ENCODE results near the gene SLC4A9. TPM values are rescaled to one million over a fixed set of nuclear protein-coding genes. Genes with fewer than 3 reads are reported as not detected.

SLC4A9 gene
- total RNA-seq, 4 donors from 2014 or later = 0.10 to 1.4 (median 0.38) TPM; not detected in 1

DNA sequence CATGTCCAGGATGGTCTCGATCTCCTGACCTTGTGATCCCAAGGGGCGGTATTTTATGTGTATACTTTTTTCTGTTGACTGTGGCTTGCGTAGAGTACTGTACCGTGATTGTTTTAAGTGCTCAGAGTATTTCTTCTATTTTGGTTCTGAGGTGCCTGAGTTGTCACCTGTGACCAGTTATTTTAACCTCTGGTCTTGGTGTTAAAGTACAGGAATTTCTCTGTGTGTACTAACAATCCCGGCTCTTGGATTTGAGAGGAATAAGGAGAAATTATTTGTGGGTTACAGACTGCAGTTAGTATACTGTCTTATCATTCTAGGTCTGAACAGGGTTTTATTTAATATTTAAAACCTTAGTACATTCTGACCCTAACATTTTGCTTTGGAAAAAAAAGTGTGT lies 43.6 kb downstream of the SLC4A9 start:
- intact Hi-C loops (cut with DNase I; ENCODE audit: low total_unique reads) = no loop called here
- no peak overlapping the region for H3K4me3 ChIP-seq (ENCODE audit: low read depth, poor library complexity, severe bottlenecking)
- TF ChIP-seq, protein P1, sequence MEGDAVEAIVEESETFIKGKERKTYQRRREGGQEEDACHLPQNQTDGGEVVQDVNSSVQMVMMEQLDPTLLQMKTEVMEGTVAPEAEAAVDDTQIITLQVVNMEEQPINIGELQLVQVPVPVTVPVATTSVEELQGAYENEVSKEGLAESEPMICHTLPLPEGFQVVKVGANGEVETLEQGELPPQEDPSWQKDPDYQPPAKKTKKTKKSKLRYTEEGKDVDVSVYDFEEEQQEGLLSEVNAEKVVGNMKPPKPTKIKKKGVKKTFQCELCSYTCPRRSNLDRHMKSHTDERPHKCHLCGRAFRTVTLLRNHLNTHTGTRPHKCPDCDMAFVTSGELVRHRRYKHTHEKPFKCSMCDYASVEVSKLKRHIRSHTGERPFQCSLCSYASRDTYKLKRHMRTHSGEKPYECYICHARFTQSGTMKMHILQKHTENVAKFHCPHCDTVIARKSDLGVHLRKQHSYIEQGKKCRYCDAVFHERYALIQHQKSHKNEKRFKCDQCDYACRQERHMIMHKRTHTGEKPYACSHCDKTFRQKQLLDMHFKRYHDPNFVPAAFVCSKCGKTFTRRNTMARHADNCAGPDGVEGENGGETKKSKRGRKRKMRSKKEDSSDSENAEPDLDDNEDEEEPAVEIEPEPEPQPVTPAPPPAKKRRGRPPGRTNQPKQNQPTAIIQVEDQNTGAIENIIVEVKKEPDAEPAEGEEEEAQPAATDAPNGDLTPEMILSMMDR (IDR thresholded peaks at IDR 0.05) = no peak
- TF ChIP-seq POLR2A (IDR thresholded peaks at IDR 0.05) = no peak
- no peak for DNase-seq (ENCODE audit: low spot score in 2 of 2)
- 69 to 71% methylated on average over 5 of the region's 5 CpGs for WGBS, 2 donors

DNA sequence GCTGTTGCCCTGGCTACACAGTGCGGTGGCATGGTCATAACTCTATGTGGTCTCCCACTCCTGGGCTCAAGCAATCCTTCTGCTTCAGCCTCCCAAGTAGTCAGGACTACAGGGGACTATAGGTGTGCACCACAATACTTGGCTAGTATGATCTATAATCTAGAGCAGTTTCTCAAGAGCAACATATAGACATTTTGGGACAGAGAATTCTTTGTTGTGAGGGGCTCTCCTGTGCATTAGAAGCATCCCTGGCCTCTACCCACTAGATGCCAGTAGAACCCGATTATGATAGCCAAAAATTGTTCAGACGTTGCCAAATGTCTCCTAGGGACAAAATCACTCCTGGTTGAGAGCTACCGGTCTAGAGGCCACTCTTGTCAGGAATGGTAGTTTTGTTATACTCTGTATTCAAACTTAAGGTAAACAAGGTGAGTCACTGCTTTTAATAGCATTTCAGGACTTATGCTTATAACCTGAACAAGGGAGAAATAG lies 48.8 kb downstream of the SLC4A9 start:
- DNase-seq (ENCODE audit: low spot score in 2 of 2) = no peak
- H3K4me3 ChIP-seq (ENCODE audit: low read depth, poor library complexity, severe bottlenecking) = no peak overlapping the region
- intact Hi-C loops (cut with DNase I; ENCODE audit: low total_unique reads) = no loop called here
- WGBS, 2 donors = 31 to 37% methylated on average over 4 of the region's 4 CpGs
- no peak for TF ChIP-seq POLR2A (IDR thresholded peaks at IDR 0.05)
- TF ChIP-seq, protein P1 (IDR thresholded peaks at IDR 0.05) = no peak

DNA sequence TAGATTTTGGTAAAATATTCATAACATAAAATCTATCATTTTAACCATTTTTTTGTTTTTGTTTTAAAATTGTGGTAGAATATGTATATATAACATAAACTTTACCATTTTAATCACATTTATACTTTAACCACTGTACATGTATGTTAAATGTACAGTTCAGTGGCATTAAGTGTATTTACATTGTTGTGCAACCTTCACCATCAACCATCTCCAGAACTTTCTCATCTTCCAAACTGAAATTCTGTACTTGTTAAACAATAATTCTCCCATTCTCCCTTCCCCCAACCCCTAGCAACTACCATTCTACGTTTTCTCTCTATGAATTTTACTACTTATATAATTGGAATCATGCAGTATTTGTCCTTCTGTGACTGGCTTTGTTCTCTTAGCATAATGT lies 53.2 kb downstream of the SLC4A9 start:
- intact Hi-C loops (cut with DNase I; ENCODE audit: low total_unique reads) = no loop called here
- TF ChIP-seq, protein P1 (IDR thresholded peaks at IDR 0.05) = no peak
- TF ChIP-seq POLR2A (IDR thresholded peaks at IDR 0.05) = no peak
- H3K4me3 ChIP-seq (ENCODE audit: low read depth, poor library complexity, severe bottlenecking) = no peak overlapping the region
- DNase-seq (ENCODE audit: low spot score in 2 of 2) = no peak
- WGBS, 2 donors = 39 to 59% methylated on average over 1 of the region's 1 CpG

DNA sequence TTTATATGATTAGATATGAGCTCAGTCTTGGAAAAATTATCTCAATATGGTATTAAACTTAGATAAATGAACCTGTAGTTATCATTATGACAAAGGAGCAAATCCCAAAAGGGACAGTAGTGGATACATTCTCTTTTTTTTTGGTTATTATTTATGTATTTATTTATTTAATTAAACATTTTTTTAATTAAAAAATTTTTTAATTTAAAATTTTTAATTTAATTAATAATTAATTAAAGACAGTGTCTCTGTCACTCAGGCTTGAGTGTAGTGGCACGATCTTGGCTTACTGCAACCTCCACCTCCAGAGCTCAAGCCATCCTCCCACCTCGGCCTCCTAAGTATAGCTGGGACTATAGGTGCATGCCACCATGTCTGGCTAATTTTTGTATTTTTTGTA lies 57.2 kb downstream of the SLC4A9 start:
- TF ChIP-seq, protein P1 (IDR thresholded peaks at IDR 0.05) = no peak
- intact Hi-C loops (cut with DNase I; ENCODE audit: low total_unique reads) = no loop called here
- DNase-seq (ENCODE audit: low spot score in 2 of 2) = no peak
- WGBS, 2 donors = 100% methylated on average over 2 of the region's 2 CpGs
- H3K4me3 ChIP-seq (ENCODE audit: low read depth, poor library complexity, severe bottlenecking) = no peak overlapping the region

DNA sequence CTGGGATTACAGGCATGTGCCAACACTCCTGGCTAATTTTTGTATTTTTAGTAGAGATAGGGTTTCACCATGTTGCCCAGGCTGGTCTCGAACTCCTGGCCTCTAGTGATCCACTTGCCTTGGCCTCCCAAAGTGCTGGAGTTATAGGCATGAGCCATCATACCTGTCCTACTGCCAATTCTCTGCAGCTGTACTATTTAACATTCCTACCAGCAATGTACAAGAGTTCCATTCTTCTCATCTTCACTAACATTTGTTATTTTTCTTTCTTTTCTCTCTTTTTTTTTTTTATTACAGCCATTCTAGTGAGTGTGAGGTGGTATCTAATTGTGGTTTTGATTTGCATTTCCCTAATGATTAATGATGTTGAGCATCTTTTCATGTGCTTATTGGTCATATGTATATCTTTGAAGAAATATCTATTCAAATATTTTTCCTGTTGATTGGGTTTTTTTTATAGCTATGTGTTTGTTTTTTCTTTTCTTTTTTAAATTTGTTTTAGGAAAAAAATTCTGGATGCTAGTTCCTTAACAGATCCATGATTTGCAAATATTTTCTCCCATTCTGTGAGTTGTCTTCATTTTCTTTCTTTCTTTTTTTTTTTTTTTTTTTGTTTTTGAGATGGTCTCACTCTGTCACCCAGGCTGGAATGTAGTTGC lies 59.0 kb downstream of the SLC4A9 start:
- DNase-seq (ENCODE audit: low spot score in 2 of 2) = no peak
- TF ChIP-seq, protein P1 (IDR thresholded peaks at IDR 0.05) = no peak
- no peak for TF ChIP-seq POLR2A (IDR thresholded peaks at IDR 0.05)
- WGBS, 2 donors = 89 to 100% methylated on average over 1 of the region's 1 CpG
- no peak overlapping the region for H3K4me3 ChIP-seq (ENCODE audit: low read depth, poor library complexity, severe bottlenecking)
- intact Hi-C loops (cut with DNase I; ENCODE audit: low total_unique reads) = no loop called here

DNA sequence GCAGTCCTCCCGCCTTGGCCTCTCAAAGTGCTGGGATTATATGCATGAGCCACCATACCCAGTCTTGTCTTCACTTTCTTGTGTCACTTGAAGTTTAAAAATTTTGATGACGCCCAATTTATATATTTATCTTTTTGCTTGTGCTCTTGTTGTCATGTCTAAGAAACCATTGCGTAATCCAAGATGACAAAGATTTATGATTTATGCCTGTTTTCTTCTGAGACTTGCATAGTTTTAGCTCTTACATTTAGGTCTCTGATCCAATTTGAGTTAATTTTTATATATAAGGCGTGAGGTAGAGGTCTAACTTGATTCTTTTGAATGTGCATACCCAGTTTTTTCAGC lies 60.2 kb downstream of the SLC4A9 start:
- no peak overlapping the region for H3K4me3 ChIP-seq (ENCODE audit: low read depth, poor library complexity, severe bottlenecking)
- TF ChIP-seq, protein P1 (IDR thresholded peaks at IDR 0.05) = no peak
- TF ChIP-seq POLR2A (IDR thresholded peaks at IDR 0.05) = no peak
- 88 to 90% methylated on average over 4 of the region's 4 CpGs for WGBS, 2 donors
- intact Hi-C loops (cut with DNase I; ENCODE audit: low total_unique reads) = no loop called here
- DNase-seq (ENCODE audit: low spot score in 2 of 2) = no peak

All from lower leg skin (tissue), 4 donors.